Keratinocyte (primary cell): ENCODE results near the gene MRPL12. TPM values are rescaled to one million over a fixed set of nuclear protein-coding genes. Genes with fewer than 3 reads are reported as not detected.

Experiments used
- DNase-seq: peaks from one replicate; pipeline ENCODE4 v3.0.0-alpha.2; 2011; ENCODE audit warnings: low read depth, missing footprints, low spot score
- FAIRE-seq: peaks from 2 replicates; lab custom pipeline; 2011; peaks lifted over from hg19 to GRCh38; lab: Jason Lieb, UNC
- H2AFZ ChIP-seq: 2 replicates; pipeline ENCODE4 v1.6.0; 2012; ENCODE audit warnings: low read length, control low read depth, inconsistent platforms; ENCODE audit not compliant: control insufficient read depth
- H3K27ac ChIP-seq: 2 replicates; pipeline ENCODE4 v1.5.1; 2011; ENCODE audit warnings: low read length; ENCODE audit not compliant: control insufficient read depth, insufficient read depth
- H3K27me3 ChIP-seq: 3 replicates; pipeline ENCODE4 v1.6.0; 2011; ENCODE audit warnings: low read length; ENCODE audit not compliant: control insufficient read depth, insufficient read depth; ENCODE audit errors: extremely low read depth
- H3K36me3 ChIP-seq, 2 experiments: 2 replicates in 1 of 2; 3 replicates in 1 of 2; pipeline ENCODE4 v1.5.1; 2011; ENCODE audit warnings: low read length in 2 of 2, mild to moderate bottlenecking in 1 of 2; ENCODE audit not compliant: control insufficient read depth in 2 of 2, insufficient read depth in 2 of 2; ENCODE audit errors: extremely low read depth in 1 of 2
- H3K4me1 ChIP-seq: 3 replicates; pipeline ENCODE4 v1.5.1; 2011; ENCODE audit warnings: low read length; ENCODE audit not compliant: control insufficient read depth, insufficient read depth; ENCODE audit errors: extremely low read depth
- H3K4me2 ChIP-seq: 3 replicates; pipeline ENCODE4 v1.6.0; 2011; ENCODE audit warnings: low read depth, low read length; ENCODE audit not compliant: control insufficient read depth, insufficient read depth; ENCODE audit errors: extremely low read depth
- H3K4me3 ChIP-seq, 3 experiments: fragments of 200-600 bp in 1 of 3; sonication (generic) in 1 of 3; 2 replicates in 2 of 3; 3 replicates in 1 of 3; pipeline ENCODE4 v1.5.1; 2011 to 2016; ENCODE audit warnings: low read length in 3 of 3, mild to moderate bottlenecking in 3 of 3, control low read depth in 2 of 3, inconsistent platforms in 1 of 3, low read depth in 1 of 3, mixed read lengths in 1 of 3, mixed run types in 1 of 3, moderate library complexity in 1 of 3; ENCODE audit not compliant: control insufficient read depth in 2 of 3, insufficient read depth in 2 of 3; ENCODE audit errors: extremely low read depth in 1 of 3
- H3K79me2 ChIP-seq: 2 replicates; pipeline ENCODE4 v1.6.0; 2012; ENCODE audit warnings: low read length; ENCODE audit not compliant: control insufficient read depth, insufficient read depth
- H3K9ac ChIP-seq: 3 replicates; pipeline ENCODE4 v1.6.0; 2011; ENCODE audit warnings: low read length; ENCODE audit not compliant: control insufficient read depth, insufficient read depth; ENCODE audit errors: extremely low read depth
- H3K9me1 ChIP-seq: 3 replicates; pipeline ENCODE4 v1.6.0; 2011; ENCODE audit warnings: low read length; ENCODE audit not compliant: control insufficient read depth, insufficient read depth; ENCODE audit errors: extremely low read depth
- H3K9me3 ChIP-seq: 2 replicates; pipeline ENCODE4 v1.5.1; 2012; ENCODE audit warnings: low read depth, low read length; ENCODE audit not compliant: control insufficient read depth
- H4K20me1 ChIP-seq: 3 replicates; pipeline ENCODE4 v1.6.0; 2011; ENCODE audit warnings: low read length; ENCODE audit not compliant: control insufficient read depth, insufficient read depth; ENCODE audit errors: extremely low read depth
- EZH2 ChIP-seq: IDR thresholded peaks from one replicate; pipeline ENCODE4 v1.6.1; 2012; ENCODE audit warnings: inconsistent platforms, mild to moderate bottlenecking, low read length, moderate library complexity
- dilution Hi-C: fragments of 300-500 bp; cut with MboI; formaldehyde crosslinking; loops from one replicate; pipeline ENCODE4 v1.7.0; 2020; ENCODE audit warnings: low sequenced_read_pairs; ENCODE audit not compliant: extremely low pct_ligation_motif_present
- polyA plus RNA-seq, 5 experiments: library from polyadenylated mRNA; depleted of rRNA in 3 of 5; stranded (reverse) in 3 of 5; stranded (forward) in 1 of 5; unstranded in 1 of 5; fragments of >200 nt; gene quantifications; 1 replicate in 1 of 5; 2 replicates in 3 of 5; 3 replicates in 1 of 5; pipeline versions ENCODE4 v1.2.1 to v1.2.3, GENCODE V29; 2011 to 2012; ENCODE audit warnings: missing spikeins in 2 of 5, low read depth in 1 of 5, low replicate concordance in 1 of 5
- TF ChIP-seq, protein P1 (sequence below), 3 experiments: IDR thresholded peaks in 1 of 3; conservative IDR thresholded peaks in 1 of 3; optimal IDR thresholded peaks in 1 of 3; 2 replicates in 2 of 3; 3 replicates in 1 of 3; pipeline versions ENCODE3 to v1.5.1; 2011; ENCODE audit warnings: low read length in 3 of 3, mild to moderate bottlenecking in 3 of 3, moderate library complexity in 2 of 3, control low read depth in 1 of 3, inconsistent platforms in 1 of 3; ENCODE audit not compliant: insufficient read depth in 2 of 3; ENCODE audit errors: extremely low read depth in 1 of 3

The MRPL12 gene
- polyA plus RNA-seq, 1 donor (not counting 4 experiments of a cell fraction or from before 2014, with no cell fraction given), result 78.5 TPM

DNA sequence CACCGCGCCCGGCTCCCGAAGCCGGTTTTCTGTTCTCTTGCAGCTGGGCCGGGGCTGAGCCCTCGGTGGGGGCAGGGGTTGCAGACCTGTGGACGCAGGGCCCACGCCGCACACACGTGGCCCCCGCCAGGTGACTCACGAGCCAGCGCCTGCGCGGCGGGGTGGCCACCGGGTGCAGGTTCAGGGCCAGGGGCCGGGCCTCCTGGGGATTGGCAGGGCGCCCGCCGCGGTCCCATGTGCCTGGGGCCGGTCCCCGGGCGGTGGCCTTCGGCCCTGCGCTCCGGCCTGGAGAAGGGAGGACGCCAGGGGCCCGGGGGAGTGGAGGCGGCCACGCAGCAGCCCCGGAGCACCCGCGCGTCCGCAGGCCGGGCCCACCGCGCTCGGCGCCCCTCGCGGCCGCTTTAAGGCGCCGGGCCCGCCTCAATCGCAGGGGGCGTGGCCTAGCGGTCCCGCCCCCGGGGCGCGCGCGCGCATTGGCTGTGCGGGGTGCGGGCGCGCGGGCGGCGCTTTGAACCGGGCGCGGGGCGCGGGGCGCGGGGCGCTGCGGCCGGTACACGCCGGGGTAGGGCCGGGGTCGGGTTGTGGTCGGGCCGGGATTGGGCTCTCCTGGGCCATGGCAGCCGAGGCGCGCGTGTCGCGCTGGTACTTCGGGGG lies 8.8 kb downstream of the MRPL12 start, which contains the start of gene SLC25A10:
SLC25A10 (plus strand) TSS at position 471 of the 654 bp plus-strand sequence; CDS start at position 614, 143 bp downstream.
- Histone ChIP-seq H3K79me2 (peaks cover 21% of the 10 kb centered on the region), H2AFZ (no peak within 1 kb of the TSS), H3K4me1 (peaks cover 23% of the 10 kb centered on the region), H3K9me1 (no peaks in the 10 kb centered on the region), H3K4me3 (peak within 1 kb of the TSS; percentile 57 to 72 (median 72)), H3K9me3 (no peaks in the 10 kb centered on the region), H3K27ac (peak within 1 kb of the TSS; percentile 40), H3K4me2 (peak within 1 kb of the TSS; percentile 98), H4K20me1 (no peaks in the 10 kb centered on the region), H3K27me3 (no peaks in the 10 kb centered on the region), H3K36me3 (peaks cover 12 to 17% of the 10 kb centered on the region in 2 experiments), H3K9ac (peak within 1 kb of the TSS; percentile 63)
- no peak for FAIRE-seq
- no peak for TF ChIP-seq EZH2
- TF ChIP-seq, protein P1, sequence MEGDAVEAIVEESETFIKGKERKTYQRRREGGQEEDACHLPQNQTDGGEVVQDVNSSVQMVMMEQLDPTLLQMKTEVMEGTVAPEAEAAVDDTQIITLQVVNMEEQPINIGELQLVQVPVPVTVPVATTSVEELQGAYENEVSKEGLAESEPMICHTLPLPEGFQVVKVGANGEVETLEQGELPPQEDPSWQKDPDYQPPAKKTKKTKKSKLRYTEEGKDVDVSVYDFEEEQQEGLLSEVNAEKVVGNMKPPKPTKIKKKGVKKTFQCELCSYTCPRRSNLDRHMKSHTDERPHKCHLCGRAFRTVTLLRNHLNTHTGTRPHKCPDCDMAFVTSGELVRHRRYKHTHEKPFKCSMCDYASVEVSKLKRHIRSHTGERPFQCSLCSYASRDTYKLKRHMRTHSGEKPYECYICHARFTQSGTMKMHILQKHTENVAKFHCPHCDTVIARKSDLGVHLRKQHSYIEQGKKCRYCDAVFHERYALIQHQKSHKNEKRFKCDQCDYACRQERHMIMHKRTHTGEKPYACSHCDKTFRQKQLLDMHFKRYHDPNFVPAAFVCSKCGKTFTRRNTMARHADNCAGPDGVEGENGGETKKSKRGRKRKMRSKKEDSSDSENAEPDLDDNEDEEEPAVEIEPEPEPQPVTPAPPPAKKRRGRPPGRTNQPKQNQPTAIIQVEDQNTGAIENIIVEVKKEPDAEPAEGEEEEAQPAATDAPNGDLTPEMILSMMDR (optimal IDR thresholded peaks at IDR 0.05 in 1 of 3, IDR thresholded peaks at IDR 0.05 in 1 of 3, conservative IDR thresholded peaks at IDR 0.05 in 1 of 3; ENCODE audit: extremely low read depth in 1 of 3, insufficient read depth in 2 of 3, low read length in 3 of 3), result no peak
- no peak for DNase-seq
- dilution Hi-C loops, result no loop called here

DNA sequence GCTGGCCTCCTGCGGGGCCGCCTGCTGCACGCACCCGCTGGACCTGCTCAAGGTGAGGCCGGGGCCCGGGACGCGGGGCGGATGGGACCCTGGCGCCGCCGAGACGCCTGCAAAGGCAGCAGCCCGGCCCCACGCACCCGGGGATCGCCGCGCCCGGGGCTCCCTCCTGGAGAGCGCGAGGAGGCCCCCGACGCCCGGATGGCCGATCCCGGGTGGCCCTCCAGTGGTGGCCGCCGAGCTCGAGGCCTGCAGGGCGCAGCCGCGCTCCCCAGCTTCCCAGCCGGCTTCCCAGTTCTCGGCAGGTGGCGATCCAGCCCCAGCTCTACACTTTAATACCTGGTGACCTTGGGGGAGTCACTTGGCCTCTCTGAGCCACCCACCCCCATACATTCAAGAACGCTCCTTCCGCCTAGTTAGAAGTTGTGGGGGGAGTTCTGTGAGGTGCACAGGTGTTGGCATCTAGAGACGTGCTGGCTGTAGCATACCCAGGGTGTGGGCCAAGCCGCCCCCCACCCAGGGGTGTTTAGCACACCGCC lies 9.4 kb downstream of the MRPL12 start:
- no peak for DNase-seq
- Histone ChIP-seq H3K4me1 (peaks cover 23% of the 10 kb centered on the region), H4K20me1 (no peaks in the 10 kb centered on the region), H3K4me3 (peak overlapping the region; percentile 57 to 72 (median 72)), H3K27me3 (no peaks in the 10 kb centered on the region), H3K9me1 (no peaks in the 10 kb centered on the region), H3K79me2 (peaks cover 21% of the 10 kb centered on the region), H3K9ac (peak overlapping the region; percentile 63), H3K4me2 (peak overlapping the region; percentile 98), H3K27ac (peak overlapping the region; percentile 40), H2AFZ (no peak overlapping the region), H3K9me3 (no peaks in the 10 kb centered on the region), H3K36me3 (peaks cover 8 to 15% of the 10 kb centered on the region in 2 experiments)
- dilution Hi-C loops, result no loop called here
- FAIRE-seq, result no peak
- TF ChIP-seq, protein P1 (optimal IDR thresholded peaks at IDR 0.05 in 1 of 3, IDR thresholded peaks at IDR 0.05 in 1 of 3, conservative IDR thresholded peaks at IDR 0.05 in 1 of 3; ENCODE audit: extremely low read depth in 1 of 3, insufficient read depth in 2 of 3, low read length in 3 of 3), result peak; percentile 15 to 53 (median 45)
- TF ChIP-seq EZH2, result no peak
